Measurements from ENCODE around the gene ZNF197.

The ZNF197 gene

DNA sequence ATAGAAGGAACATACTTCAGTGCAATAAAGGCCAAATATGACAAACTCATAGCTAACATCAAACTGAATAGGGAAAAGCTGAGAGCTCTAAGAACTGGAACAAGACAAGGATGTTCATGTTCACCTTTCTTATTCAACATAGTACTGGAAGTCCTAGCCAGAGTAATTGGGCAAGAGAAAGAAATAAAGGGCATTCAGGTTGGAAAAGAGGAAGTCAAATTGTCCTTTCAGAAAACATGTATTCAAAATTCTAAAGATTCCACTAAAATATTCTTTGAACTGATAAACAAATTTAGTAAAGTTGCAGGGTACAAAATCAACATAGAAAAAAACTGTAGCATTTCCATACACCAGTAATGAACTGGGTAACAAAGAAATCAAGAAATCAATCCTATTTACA, 12.2 kb upstream of the ZNF197 start:
- no peak overlapping the region for H3K4me3 ChIP-seq (ENCODE audit: extremely low read depth, insufficient read depth, low read length, poor library complexity, severe bottlenecking)
- no peak overlapping the region for H3K27ac ChIP-seq (ENCODE audit: low read depth, low read length, severe bottlenecking)

DNA sequence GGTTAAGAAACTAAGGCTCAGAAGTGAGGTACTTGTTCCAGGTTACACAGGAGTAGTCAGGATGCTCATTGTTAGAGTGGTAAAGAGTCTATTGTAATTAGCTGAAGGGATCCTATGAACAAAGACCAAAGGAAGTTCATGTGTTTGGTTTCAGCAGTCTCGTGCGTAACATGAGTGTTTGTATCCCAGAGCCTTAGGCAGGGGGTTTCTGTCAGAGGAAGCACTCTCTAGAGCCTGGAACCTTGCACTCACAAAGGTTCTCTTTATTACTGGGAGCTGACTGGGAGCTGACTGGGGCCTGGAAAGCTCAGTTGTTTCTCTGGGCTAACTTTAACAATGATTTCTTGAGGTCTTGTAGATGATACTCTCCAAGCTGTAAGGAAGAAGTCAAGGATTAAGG, 3.9 kb downstream of the ZNF197 start:
- WGBS, 2 experiments (ENCODE audit: insufficient coverage in 2 of 2) = 50 to 95% methylated on average over 2 of the region's 2 CpGs

More for the DNA sequence above, 12.2 kb upstream of the ZNF197 start:
- no peaks in the 10 kb centered on the region for H3K4me1 ChIP-seq (ENCODE audit: control insufficient read depth, insufficient read depth, low read length, poor library complexity, severe bottlenecking)
- H3K36me3 ChIP-seq (ENCODE audit: control insufficient read depth, insufficient read depth, low read length) = no peaks in the 10 kb centered on the region
- H3K9me3 ChIP-seq (ENCODE audit: control insufficient read depth, low read length) = no peaks in the 10 kb centered on the region

DNA sequence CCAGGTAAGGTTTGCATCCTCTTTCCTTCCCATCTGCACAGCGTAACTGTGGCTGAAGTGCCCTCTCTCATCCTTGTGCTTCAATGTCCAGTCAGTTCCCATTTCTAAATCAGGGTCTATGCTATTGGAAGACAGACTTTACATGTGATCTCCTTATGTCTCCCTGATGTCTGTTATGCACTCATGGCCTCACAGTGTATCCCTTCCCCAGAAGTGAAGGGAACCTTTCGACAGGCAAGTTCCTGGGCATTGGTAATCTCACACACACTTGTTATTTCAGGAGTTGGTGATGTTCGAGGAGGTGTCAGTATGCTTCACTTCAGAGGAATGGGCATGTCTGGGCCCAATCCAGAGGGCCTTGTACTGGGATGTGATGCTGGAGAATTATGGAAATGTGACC, 7.4 kb downstream of the ZNF197 start:
- Histone ChIP-seq H3K36me3 (ENCODE audit: control insufficient read depth, insufficient read depth, low read length) (peaks cover 84% of the 10 kb centered on the region), H3K9me3 (ENCODE audit: control insufficient read depth, low read length) (no peaks in the 10 kb centered on the region), H3K4me1 (ENCODE audit: control insufficient read depth, insufficient read depth, low read length, poor library complexity, severe bottlenecking) (no peaks in the 10 kb centered on the region), H3K27ac (ENCODE audit: low read depth, low read length, severe bottlenecking) (no peak overlapping the region), H3K4me3 (ENCODE audit: extremely low read depth, insufficient read depth, low read length, poor library complexity, severe bottlenecking) (no peak overlapping the region)
- WGBS, 2 experiments (ENCODE audit: insufficient coverage in 2 of 2) = 100% methylated on average over 1 of the region's 3 CpGs; no CpG with 5 or more reads in 1 of the 2 experiments

More for the DNA sequence above, 3.9 kb downstream of the ZNF197 start:
- H3K36me3 ChIP-seq (ENCODE audit: control insufficient read depth, insufficient read depth, low read length) = peaks cover 51% of the 10 kb centered on the region
- H3K4me1 ChIP-seq (ENCODE audit: control insufficient read depth, insufficient read depth, low read length, poor library complexity, severe bottlenecking) = peaks cover 4% of the 10 kb centered on the region
- peak overlapping the region; percentile 49 for H3K27ac ChIP-seq (ENCODE audit: low read depth, low read length, severe bottlenecking)
- H3K9me3 ChIP-seq (ENCODE audit: control insufficient read depth, low read length) = no peaks in the 10 kb centered on the region
- no peak overlapping the region for H3K4me3 ChIP-seq (ENCODE audit: extremely low read depth, insufficient read depth, low read length, poor library complexity, severe bottlenecking)

DNA sequence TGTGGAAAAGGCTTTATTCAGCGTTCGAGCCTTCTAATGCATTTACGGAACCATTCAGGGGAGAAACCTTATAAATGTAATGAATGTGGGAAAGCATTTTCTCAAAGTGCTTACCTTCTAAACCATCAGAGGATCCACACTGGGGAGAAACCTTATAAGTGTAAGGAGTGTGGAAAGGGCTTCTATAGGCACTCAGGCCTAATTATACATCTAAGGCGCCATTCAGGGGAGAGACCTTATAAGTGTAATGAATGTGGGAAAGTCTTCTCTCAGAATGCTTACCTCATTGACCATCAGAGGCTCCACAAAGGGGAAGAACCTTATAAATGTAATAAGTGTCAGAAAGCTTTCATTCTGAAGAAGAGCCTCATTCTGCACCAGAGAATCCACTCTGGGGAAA, 17.5 kb downstream of the ZNF197 start:
- H3K36me3 ChIP-seq (ENCODE audit: control insufficient read depth, insufficient read depth, low read length) = peaks cover 80% of the 10 kb centered on the region
- H3K4me3 ChIP-seq (ENCODE audit: extremely low read depth, insufficient read depth, low read length, poor library complexity, severe bottlenecking) = no peak overlapping the region
- H3K4me1 ChIP-seq (ENCODE audit: control insufficient read depth, insufficient read depth, low read length, poor library complexity, severe bottlenecking) = no peaks in the 10 kb centered on the region
- WGBS, 2 experiments (ENCODE audit: insufficient coverage in 2 of 2) = 96% methylated on average over 4 of the region's 4 CpGs; no CpG with 5 or more reads in 1 of the 2 experiments
- H3K27ac ChIP-seq (ENCODE audit: low read depth, low read length, severe bottlenecking) = no peak overlapping the region
- H3K9me3 ChIP-seq (ENCODE audit: control insufficient read depth, low read length) = peaks cover 23% of the 10 kb centered on the region

DNA sequence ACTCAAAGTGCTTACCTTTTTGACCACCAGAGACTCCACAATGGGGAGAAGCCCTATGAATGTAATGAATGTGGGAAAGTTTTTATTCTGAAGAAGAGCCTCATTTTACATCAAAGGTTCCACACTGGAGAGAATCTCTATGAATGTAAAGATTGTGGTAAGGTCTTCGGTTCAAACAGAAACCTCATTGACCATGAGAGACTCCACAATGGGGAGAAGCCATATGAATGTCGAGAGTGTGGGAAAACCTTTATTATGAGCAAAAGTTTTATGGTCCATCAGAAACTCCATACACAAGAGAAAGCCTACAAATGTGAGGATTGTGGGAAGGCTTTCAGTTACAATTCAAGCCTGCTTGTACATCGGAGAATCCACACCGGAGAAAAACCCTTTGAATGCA, 18.2 kb downstream of the ZNF197 start:
- no peak overlapping the region for H3K27ac ChIP-seq (ENCODE audit: low read depth, low read length, severe bottlenecking)
- no peaks in the 10 kb centered on the region for H3K4me1 ChIP-seq (ENCODE audit: control insufficient read depth, insufficient read depth, low read length, poor library complexity, severe bottlenecking)
- peaks cover 73% of the 10 kb centered on the region for H3K36me3 ChIP-seq (ENCODE audit: control insufficient read depth, insufficient read depth, low read length)
- WGBS, 2 experiments (ENCODE audit: insufficient coverage in 2 of 2) = 100% methylated on average over 1 to 2 of the region's 4 CpGs
- H3K9me3 ChIP-seq (ENCODE audit: control insufficient read depth, low read length) = peaks cover 23% of the 10 kb centered on the region
- H3K4me3 ChIP-seq (ENCODE audit: extremely low read depth, insufficient read depth, low read length, poor library complexity, severe bottlenecking) = no peak overlapping the region

DNA sequence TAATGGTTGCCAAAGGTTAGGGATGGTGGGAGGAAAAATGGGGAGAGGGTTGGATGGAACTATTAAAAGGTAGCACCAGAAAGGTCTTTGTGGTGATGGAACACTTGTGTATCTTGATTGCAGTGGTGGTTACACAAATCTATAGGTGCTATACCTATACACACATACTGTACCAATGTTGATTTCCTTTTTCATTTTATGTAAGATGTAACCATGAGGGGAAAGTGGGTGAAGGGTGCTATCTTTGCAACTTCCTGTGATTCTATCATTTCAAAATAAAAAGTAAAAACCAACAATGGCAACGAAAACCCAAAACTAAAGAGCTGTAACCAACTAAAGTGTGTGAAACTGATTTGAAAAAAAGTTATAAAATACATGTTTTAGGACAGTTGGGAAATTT, 22.9 kb downstream of the ZNF197 start:
- peaks cover 55% of the 10 kb centered on the region for H3K36me3 ChIP-seq (ENCODE audit: control insufficient read depth, insufficient read depth, low read length)
- peak overlapping the region; percentile 92 for H3K4me3 ChIP-seq (ENCODE audit: extremely low read depth, insufficient read depth, low read length, poor library complexity, severe bottlenecking)
- no peak overlapping the region for H3K27ac ChIP-seq (ENCODE audit: low read depth, low read length, severe bottlenecking)
- H3K9me3 ChIP-seq (ENCODE audit: control insufficient read depth, low read length) = peaks cover 9% of the 10 kb centered on the region
- no peaks in the 10 kb centered on the region for H3K4me1 ChIP-seq (ENCODE audit: control insufficient read depth, insufficient read depth, low read length, poor library complexity, severe bottlenecking)
- WGBS, 2 experiments (ENCODE audit: insufficient coverage in 2 of 2) = no CpG with 5 or more reads among the region's 1 CpG

DNA sequence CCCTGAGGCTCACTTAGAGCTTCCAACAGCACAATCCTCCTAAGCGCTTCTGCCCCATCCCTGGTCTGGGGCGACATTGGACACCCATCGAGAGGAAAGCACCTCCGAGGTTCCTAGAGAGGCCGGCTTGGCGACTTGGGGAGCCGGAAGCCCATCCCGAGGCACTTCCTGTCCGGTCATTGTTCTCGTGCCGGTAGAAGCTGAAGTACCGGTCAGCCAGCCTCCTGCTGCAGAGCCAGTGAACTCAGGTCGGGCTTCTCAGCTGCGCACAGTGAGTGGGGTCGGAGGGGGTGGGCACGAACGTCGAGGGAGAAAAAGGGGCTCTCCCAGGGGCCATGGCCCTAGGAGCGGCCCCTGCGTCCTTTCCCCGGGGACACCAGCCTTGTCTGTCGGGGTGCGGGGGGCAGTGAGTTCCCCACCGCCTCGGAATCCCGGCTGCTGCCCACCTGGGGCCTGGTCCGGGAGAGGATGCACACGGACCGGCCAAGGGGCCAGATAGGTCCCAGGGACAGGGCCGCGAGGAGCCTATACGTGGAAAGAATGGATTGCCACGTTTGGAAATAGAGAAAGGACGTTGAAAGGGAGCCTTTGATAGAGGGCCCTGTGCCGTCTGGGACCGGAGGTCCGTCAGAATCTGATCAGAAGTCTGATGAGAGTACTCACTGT, 23.9 kb downstream of the ZNF197 start, which contains the start of gene ZNF35:
Gene ZNF35, plus strand, starts transcription at position 169 of the 666 bp plus-strand sequence. CDS start 2,336 bp downstream, outside the sequence.
- no peaks in the 10 kb centered on the region for H3K4me1 ChIP-seq (ENCODE audit: control insufficient read depth, insufficient read depth, low read length, poor library complexity, severe bottlenecking)
- no peaks in the 10 kb centered on the region for H3K9me3 ChIP-seq (ENCODE audit: control insufficient read depth, low read length)
- 0 to 2% methylated on average over 30 to 33 of the region's 37 CpGs for WGBS, 2 experiments (ENCODE audit: insufficient coverage in 2 of 2)
- peak within 1 kb of the TSS; percentile 90 for H3K27ac ChIP-seq (ENCODE audit: low read depth, low read length, severe bottlenecking)
- peaks cover 55% of the 10 kb centered on the region for H3K36me3 ChIP-seq (ENCODE audit: control insufficient read depth, insufficient read depth, low read length)
- H3K4me3 ChIP-seq (ENCODE audit: extremely low read depth, insufficient read depth, low read length, poor library complexity, severe bottlenecking) = peak within 1 kb of the TSS; percentile 92

DNA sequence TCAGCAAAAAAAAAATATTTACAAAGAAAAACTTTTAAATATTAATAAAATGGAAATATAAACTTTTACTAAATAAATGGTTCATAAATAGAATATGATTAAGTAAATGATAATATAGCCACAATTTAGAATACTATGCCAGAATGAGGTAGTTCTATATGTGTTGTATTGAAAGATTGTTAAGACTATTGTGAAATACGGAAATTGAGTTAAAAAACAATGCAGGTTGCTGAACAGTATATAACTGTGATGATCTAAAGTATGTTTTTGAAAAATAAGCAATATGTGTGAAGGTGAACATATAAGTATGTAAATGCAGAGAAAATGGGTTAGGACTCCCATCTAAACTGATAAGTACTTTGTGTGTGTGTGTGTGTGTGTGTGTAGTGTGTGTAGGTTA, 24.9 kb downstream of the ZNF197 start:
- H3K36me3 ChIP-seq (ENCODE audit: control insufficient read depth, insufficient read depth, low read length) = peaks cover 53% of the 10 kb centered on the region
- H3K4me1 ChIP-seq (ENCODE audit: control insufficient read depth, insufficient read depth, low read length, poor library complexity, severe bottlenecking) = no peaks in the 10 kb centered on the region
- no peaks in the 10 kb centered on the region for H3K9me3 ChIP-seq (ENCODE audit: control insufficient read depth, low read length)
- WGBS, 2 experiments (ENCODE audit: insufficient coverage in 2 of 2) = 80 to 82% methylated on average over 1 of the region's 1 CpG
- no peak overlapping the region for H3K27ac ChIP-seq (ENCODE audit: low read depth, low read length, severe bottlenecking)
- peak overlapping the region; percentile 92 for H3K4me3 ChIP-seq (ENCODE audit: extremely low read depth, insufficient read depth, low read length, poor library complexity, severe bottlenecking)

DNA sequence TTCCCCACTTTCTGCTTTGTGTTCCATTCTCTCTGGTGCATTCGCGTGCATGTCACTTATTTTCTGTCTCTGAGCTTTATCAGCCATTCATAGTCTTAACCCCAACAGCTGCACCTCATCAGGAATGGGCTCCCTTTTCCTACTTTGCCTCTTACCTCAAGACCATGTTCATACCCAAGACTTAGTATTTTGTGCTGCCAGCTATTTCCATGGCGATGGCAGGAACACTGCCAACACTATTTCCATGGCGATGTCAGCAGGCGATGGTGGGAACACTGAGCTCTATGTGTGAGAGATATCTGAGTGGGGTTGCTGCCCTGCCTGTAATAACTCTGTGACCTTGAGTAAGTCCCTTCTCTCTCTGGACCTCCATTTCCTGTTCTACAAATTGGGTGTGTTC, 29.2 kb downstream of the ZNF197 start:
- 98% methylated on average over 5 of the region's 5 CpGs for WGBS, 2 experiments (ENCODE audit: insufficient coverage in 2 of 2)

DNA sequence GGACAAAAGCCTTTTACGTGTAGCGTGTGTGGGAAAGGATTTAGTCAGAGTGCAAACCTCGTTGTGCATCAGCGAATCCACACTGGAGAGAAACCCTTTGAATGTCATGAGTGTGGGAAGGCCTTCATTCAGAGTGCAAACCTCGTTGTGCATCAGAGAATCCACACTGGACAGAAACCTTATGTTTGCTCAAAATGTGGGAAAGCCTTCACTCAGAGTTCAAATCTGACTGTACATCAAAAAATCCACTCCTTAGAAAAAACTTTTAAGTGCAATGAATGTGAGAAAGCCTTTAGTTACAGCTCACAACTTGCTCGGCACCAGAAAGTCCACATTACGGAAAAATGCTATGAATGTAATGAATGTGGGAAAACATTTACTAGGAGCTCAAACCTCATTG, 34.2 kb downstream of the ZNF197 start:
- 87 to 96% methylated on average over 4 to 5 of the region's 7 CpGs for WGBS, 2 experiments (ENCODE audit: insufficient coverage in 2 of 2)
- Histone ChIP-seq H3K4me1 (ENCODE audit: control insufficient read depth, insufficient read depth, low read length, poor library complexity, severe bottlenecking) (no peaks in the 10 kb centered on the region), H3K27ac (ENCODE audit: low read depth, low read length, severe bottlenecking) (no peak overlapping the region), H3K9me3 (ENCODE audit: control insufficient read depth, low read length) (peaks cover 4% of the 10 kb centered on the region), H3K36me3 (ENCODE audit: control insufficient read depth, insufficient read depth, low read length) (peaks cover 89% of the 10 kb centered on the region), H3K4me3 (ENCODE audit: extremely low read depth, insufficient read depth, low read length, poor library complexity, severe bottlenecking) (no peak overlapping the region)

More for the DNA sequence above, 29.2 kb downstream of the ZNF197 start:
- Histone ChIP-seq H3K4me3 (ENCODE audit: extremely low read depth, insufficient read depth, low read length, poor library complexity, severe bottlenecking) (no peak overlapping the region), H3K36me3 (ENCODE audit: control insufficient read depth, insufficient read depth, low read length) (peaks cover 81% of the 10 kb centered on the region), H3K27ac (ENCODE audit: low read depth, low read length, severe bottlenecking) (no peak overlapping the region), H3K9me3 (ENCODE audit: control insufficient read depth, low read length) (peaks cover 2% of the 10 kb centered on the region), H3K4me1 (ENCODE audit: control insufficient read depth, insufficient read depth, low read length, poor library complexity, severe bottlenecking) (no peaks in the 10 kb centered on the region)

DNA sequence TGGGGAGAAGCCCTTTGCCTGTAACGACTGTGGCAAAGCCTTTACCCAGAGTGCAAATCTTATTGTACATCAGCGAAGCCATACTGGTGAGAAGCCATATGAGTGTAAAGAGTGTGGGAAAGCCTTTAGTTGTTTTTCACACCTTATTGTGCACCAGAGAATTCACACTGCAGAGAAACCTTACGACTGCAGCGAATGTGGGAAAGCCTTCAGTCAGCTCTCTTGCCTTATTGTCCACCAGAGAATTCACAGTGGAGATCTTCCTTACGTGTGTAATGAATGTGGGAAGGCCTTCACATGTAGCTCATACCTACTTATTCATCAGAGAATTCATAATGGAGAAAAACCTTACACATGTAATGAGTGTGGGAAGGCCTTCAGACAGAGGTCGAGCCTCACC, 34.6 kb downstream of the ZNF197 start:
- Histone ChIP-seq H3K36me3 (ENCODE audit: control insufficient read depth, insufficient read depth, low read length) (peaks cover 85% of the 10 kb centered on the region), H3K4me3 (ENCODE audit: extremely low read depth, insufficient read depth, low read length, poor library complexity, severe bottlenecking) (no peak overlapping the region), H3K4me1 (ENCODE audit: control insufficient read depth, insufficient read depth, low read length, poor library complexity, severe bottlenecking) (no peaks in the 10 kb centered on the region), H3K27ac (ENCODE audit: low read depth, low read length, severe bottlenecking) (no peak overlapping the region), H3K9me3 (ENCODE audit: control insufficient read depth, low read length) (peaks cover 4% of the 10 kb centered on the region)
- WGBS, 2 experiments (ENCODE audit: insufficient coverage in 2 of 2) = 88% methylated on average over 2 of the region's 6 CpGs; no CpG with 5 or more reads in 1 of the 2 experiments

All from mesodermal cell (in vitro differentiated cells).